HepG2 (cell line): Measurements from ENCODE around the gene SUSD2. TPM values are rescaled to one million over a fixed set of nuclear protein-coding genes. Genes with fewer than 3 reads are reported as not detected.

Experiments
- PAX8 ChIP-seq: sonication (generic); formaldehyde crosslinking; IDR thresholded peaks from 2 replicates; pipeline ENCODE4 v1.8.0; 2022; ENCODE audit warnings: mild to moderate bottlenecking, missing genetic modification reagents, borderline replicate concordance
- RBAK ChIP-seq: sonication (generic); formaldehyde crosslinking; IDR thresholded peaks from 2 replicates; pipeline ENCODE4 v1.5.1; 2020; ENCODE audit warnings: mild to moderate bottlenecking, missing genetic modification reagents
- SAFB2 ChIP-seq: sonication (generic); formaldehyde crosslinking; IDR thresholded peaks from 2 replicates; pipeline ENCODE4 v1.5.1; 2020; ENCODE audit warnings: missing genetic modification reagents, low read depth, mild to moderate bottlenecking, borderline replicate concordance
- ZMYM3 ChIP-seq: sonication (generic); formaldehyde crosslinking; IDR thresholded peaks from 2 replicates; pipeline ENCODE4 v1.5.1; 2020; ENCODE audit warnings: mild to moderate bottlenecking, missing genetic modification reagents
- ZNF501 ChIP-seq: sonication (generic); formaldehyde crosslinking; IDR thresholded peaks from 2 replicates; pipeline ENCODE4 v1.5.1; 2020; ENCODE audit warnings: mild to moderate bottlenecking, moderate library complexity, missing genetic modification reagents
- polyA plus RNA-seq, 8 experiments: library from polyadenylated mRNA; depleted of rRNA in 3 of 8; stranded (reverse) in 7 of 8; unstranded in 1 of 8; fragments of >200 nt; fragmentation: Illumina TruSeq in 4 of 8; extraction: Trizol in 4 of 8; gene quantifications; 2 replicates each; pipeline versions ENCODE4 v1.2.1 to v1.2.3, GENCODE V29; 2011 to 2016; ENCODE audit warnings: low read depth in 4 of 8, missing spikeins in 1 of 8, mixed read lengths in 1 of 8; ENCODE audit not compliant: insufficient read depth in 1 of 8
- total RNA-seq, 5 experiments: library from RNA; depleted of rRNA; stranded (reverse); fragments of >200 nt; fragmentation: Illumina TruSeq; extraction: Trizol; gene quantifications; 2 replicates each; pipeline ENCODE4 v1.2.3, GENCODE V29; 2016; ENCODE audit warnings: low read depth in 1 of 5
- TF ChIP-seq, protein P1 (sequence below): sonication (generic); formaldehyde crosslinking; IDR thresholded peaks from 2 replicates; pipeline ENCODE4 v1.4.0; 2020; ENCODE audit warnings: missing genetic modification reagents
- TF ChIP-seq, protein P2 (sequence below): sonication (generic); formaldehyde crosslinking; IDR thresholded peaks from 2 replicates; pipeline ENCODE4 v1.4.0; 2020; ENCODE audit warnings: missing genetic modification reagents
- TF ChIP-seq, protein P3 (sequence below): IDR thresholded peaks from 2 replicates; pipeline ENCODE4 v1.6.1; 2012; ENCODE audit warnings: low read length, improper control_type of control experiment

SUSD2 gene
- total and polyA plus RNA-seq, 2 of the 13 experiments (the other 11 are each of a cell fraction or from before 2014, with no cell fraction given) = 2.1 to 11.0 TPM

DNA sequence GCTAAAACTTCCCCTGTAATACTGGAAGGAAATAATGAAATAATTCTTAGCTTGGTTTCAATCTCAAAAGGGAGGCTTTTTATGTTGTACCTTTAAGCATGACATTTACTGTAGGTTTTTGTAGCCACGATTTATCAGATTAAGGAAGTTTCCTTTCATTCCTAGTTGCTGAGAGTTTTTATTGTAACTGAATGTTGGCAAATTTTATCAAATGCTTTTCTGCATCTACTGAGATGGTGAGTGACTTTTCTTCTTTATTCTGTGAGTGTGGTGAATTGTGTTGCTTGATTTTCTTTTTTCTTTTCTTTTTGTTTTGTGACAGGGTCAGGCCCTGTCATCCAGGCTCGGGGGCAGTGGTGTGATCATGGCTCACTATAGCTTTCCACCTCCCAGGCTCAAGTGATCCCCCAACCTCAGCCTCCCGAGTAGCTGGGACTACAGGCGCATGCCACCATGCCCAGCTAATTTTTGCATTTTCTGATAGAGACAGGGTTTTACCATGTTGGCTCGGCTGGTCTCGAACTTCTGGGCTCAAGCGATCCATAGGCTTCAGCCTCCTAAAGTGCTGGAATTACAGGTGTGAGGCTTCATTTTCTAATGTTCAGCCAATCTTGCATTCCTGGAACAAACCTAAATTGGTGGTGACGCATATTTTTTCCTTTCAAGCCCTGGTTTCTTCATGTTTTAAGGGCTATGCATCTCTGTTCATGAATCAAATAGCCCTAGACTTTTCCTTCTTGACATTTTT is 26.2 kb downstream of the SUSD2 start (continued):
- TF ChIP-seq, protein P1, sequence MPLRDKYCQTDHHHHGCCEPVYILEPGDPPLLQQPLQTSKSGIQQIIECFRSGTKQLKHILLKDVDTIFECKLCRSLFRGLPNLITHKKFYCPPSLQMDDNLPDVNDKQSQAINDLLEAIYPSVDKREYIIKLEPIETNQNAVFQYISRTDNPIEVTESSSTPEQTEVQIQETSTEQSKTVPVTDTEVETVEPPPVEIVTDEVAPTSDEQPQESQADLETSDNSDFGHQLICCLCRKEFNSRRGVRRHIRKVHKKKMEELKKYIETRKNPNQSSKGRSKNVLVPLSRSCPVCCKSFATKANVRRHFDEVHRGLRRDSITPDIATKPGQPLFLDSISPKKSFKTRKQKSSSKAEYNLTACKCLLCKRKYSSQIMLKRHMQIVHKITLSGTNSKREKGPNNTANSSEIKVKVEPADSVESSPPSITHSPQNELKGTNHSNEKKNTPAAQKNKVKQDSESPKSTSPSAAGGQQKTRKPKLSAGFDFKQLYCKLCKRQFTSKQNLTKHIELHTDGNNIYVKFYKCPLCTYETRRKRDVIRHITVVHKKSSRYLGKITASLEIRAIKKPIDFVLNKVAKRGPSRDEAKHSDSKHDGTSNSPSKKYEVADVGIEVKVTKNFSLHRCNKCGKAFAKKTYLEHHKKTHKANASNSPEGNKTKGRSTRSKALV (CRISPR knock-in tag) = no peak
- TF ChIP-seq, protein P2, sequence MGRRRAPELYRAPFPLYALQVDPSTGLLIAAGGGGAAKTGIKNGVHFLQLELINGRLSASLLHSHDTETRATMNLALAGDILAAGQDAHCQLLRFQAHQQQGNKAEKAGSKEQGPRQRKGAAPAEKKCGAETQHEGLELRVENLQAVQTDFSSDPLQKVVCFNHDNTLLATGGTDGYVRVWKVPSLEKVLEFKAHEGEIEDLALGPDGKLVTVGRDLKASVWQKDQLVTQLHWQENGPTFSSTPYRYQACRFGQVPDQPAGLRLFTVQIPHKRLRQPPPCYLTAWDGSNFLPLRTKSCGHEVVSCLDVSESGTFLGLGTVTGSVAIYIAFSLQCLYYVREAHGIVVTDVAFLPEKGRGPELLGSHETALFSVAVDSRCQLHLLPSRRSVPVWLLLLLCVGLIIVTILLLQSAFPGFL (CRISPR knock-in tag) = no peak
- TF ChIP-seq PAX8 (CRISPR knock-in tag) = no peak
- 0 out of 2 replicates have a peak, but pooled peaks have one; percentile 19 for TF ChIP-seq ZNF501 (CRISPR knock-in tag)
- TF ChIP-seq ZMYM3 (CRISPR knock-in tag) = 0 out of 2 replicates have a peak, but pooled peaks have one; percentile 16
- no peak for TF ChIP-seq SAFB2 (CRISPR knock-in tag)
- TF ChIP-seq, protein P3, sequence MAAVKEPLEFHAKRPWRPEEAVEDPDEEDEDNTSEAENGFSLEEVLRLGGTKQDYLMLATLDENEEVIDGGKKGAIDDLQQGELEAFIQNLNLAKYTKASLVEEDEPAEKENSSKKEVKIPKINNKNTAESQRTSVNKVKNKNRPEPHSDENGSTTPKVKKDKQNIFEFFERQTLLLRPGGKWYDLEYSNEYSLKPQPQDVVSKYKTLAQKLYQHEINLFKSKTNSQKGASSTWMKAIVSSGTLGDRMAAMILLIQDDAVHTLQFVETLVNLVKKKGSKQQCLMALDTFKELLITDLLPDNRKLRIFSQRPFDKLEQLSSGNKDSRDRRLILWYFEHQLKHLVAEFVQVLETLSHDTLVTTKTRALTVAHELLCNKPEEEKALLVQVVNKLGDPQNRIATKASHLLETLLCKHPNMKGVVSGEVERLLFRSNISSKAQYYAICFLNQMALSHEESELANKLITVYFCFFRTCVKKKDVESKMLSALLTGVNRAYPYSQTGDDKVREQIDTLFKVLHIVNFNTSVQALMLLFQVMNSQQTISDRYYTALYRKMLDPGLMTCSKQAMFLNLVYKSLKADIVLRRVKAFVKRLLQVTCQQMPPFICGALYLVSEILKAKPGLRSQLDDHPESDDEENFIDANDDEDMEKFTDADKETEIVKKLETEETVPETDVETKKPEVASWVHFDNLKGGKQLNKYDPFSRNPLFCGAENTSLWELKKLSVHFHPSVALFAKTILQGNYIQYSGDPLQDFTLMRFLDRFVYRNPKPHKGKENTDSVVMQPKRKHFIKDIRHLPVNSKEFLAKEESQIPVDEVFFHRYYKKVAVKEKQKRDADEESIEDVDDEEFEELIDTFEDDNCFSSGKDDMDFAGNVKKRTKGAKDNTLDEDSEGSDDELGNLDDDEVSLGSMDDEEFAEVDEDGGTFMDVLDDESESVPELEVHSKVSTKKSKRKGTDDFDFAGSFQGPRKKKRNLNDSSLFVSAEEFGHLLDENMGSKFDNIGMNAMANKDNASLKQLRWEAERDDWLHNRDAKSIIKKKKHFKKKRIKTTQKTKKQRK = no peak
- no peak for TF ChIP-seq RBAK (CRISPR knock-in tag)
